DMS114 treated with DMSO at 0.1 percent for 48 hours (cell line): ENCODE measurements around the gene ACER3.

Experiments used
- DNase-seq: peaks from one replicate; lab custom pipeline; 2025; ENCODE audit not compliant: unreplicated experiment; lab: John Stamatoyannopoulos, UW

The ACER3 gene

DNA sequence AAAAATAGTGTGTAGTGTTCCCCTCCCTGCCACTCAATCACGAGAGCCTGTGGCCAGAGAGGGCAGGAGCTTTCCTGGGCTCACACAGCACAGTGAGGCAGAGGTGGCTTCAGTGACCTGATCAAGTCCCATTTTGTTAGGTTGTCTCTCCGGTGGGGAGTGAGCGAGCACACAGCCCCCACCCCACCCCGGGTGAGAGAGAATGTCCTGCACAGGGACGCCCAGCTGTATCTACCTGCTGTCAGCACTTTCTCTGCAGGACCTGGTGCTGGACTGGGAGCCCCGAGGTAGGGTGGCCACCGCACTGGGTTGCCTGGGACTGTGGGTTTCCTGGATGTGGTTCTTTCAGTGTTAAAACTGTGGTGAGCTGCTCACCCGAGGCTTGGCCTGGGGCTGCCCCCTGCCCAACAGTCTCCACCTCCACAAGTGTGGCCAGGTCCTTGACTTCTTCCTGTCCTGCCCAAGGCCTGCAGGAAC, 212.2 kb downstream of the ACER3 start:
- DNase-seq: no peak

DNA sequence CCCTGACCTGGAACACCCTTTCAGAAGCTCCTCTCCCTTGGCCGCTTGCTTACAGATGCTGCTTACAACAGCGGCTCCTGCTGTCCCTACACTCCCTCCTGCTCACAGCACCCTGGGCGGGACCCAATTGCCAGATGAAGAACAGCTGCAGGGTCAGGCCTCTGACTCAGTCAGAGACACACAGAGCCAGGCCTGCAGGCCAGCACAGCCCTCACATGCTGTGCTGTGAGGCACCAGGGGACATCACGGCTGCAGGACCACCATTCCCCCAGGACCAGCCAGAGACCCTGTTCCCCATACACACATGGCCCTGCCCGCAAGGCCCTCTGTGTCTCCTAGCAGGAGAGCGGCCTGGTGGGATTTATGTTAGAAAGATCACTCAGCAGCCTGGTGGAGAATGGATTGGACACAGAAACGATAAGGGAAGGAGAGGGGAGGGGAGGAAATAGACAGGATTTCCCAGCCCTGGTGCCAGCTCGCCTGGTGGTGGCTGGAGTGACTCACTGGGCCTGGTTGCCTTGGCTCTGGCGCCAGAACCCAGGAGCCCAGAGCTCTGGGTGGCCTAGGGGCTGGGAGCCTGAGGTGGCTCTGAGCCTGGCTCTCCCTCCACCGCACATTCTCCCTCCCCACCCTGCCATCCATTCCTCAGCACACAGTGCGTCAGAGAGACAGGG, 212.7 kb downstream of the ACER3 start:
- no peak for DNase-seq

DNA sequence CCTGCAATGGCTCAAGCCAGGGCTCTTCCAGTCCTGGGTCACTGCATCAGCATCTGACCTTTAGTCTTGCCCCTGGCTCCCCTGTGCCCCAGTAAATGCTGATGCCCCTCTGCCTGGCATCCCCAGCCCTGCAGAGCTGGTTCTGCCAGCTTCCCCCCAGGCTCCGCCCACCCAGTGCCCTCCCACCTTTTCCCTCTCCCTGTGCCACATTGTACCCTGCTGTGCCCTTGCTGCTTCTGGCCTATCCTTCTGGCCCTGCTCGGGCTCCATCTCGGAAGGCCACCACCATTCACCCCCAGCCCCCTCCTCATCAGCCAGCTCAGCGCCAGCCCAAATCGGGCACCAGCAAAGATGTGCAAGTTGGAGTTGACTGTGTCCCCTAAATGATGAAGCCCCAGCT, 213.5 kb downstream of the ACER3 start:
- DNase-seq: no peak

DNA sequence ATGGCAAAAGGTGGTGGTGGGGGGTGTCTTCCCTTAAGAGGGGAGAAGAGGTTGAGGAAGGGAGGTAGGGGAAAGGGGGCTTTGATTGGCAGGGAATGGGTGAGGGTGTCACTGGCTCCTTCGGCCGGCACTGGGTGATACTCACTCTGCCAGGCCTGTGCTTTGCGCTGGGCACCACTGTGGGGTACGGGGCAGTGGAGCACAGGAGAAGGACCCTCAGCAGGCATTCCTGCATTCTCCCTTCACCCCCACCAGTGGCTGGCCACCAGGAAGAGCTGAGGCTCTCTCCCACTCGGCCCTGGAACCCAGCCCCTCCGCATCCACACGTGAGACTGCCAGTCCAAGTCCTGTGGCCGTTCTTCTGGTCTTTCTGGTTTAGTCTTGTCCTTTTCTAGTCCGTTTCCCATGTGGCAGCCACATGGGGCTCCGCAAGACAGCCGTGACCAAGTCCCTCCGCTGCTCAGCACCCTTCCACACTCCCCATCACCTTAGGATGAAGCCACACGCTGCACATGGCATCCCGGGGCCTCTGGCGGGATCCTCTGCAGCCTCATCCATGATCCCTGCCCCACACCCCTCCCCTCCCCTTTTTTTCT, 214.0 kb downstream of the ACER3 start:
- DNase-seq: no peak

DNA sequence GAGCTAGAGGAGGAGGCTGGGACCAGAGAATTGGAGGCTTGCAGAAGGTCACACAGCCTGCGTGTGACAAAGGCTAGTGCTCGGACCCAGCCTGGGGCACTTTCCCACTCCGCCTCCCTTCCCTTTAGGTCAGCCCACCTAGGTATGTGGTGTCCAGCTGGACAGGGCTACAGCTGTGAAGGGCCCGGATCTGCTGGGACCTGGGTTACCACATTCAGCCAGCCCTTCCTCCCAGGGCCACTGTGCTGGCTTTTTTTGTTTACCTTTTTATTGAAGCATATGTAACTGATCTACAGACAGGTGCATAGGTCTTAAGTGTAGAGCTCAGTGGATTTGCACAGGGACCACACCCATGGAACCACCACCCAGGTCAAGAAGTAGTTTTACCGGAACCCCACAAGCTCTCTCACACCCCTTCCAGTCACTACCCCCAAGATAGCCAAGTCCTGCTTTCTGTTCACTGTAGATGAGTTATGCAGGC, 214.7 kb downstream of the ACER3 start:
- no peak for DNase-seq
